SKM-1 (cell line): ENCODE measurements around the gene GNAZ.
"Not testable (repeated sequence)": the region's sequence is repeated elsewhere in the genome, so short reads cannot be mapped to it uniquely, and the experiment has no call there.

Experiments
- DNase-seq: peaks from one replicate; lab custom pipeline; 2025; ENCODE audit not compliant: unreplicated experiment; lab: John Stamatoyannopoulos, UW

Gene GNAZ

GRCh38 chr22:23070418-23071229, at the start of gene GNAZ:
Gene GNAZ, plus strand, starts transcription at chr22:23070519. Its CDS starts 25,177 bp downstream, at chr22:23095696.
- no peak for DNase-seq

GRCh38 chr22:23020659-23021293, 49.5 kb upstream of the GNAZ start:
- DNase-seq, result no peak

- DNase-seq, result not testable (repeated sequence)
These were observed 48.5 kb upstream of the GNAZ start for GRCh38 chr22:23021660-23022353.

GRCh38 chr22:23023294-23023693, 47.0 kb upstream of the GNAZ start:
- no peak for DNase-seq

- DNase-seq, result no peak
These were observed 43.5 kb upstream of the GNAZ start for GRCh38 chr22:23026777-23027176.

GRCh38 chr22:23027849-23028248, 42.5 kb upstream of the GNAZ start:
- not testable (repeated sequence) for DNase-seq

GRCh38 chr22:23029521-23030228, 40.6 kb upstream of the GNAZ start:
- DNase-seq, result no peak

- no peak for DNase-seq
These were observed 38.9 kb upstream of the GNAZ start for GRCh38 chr22:23031381-23031780.

- DNase-seq, result no peak
These were observed 38.5 kb upstream of the GNAZ start for GRCh38 chr22:23031786-23032185.

- DNase-seq, result no peak
These were observed 37.7 kb upstream of the GNAZ start for GRCh38 chr22:23032658-23033057.

GRCh38 chr22:23033116-23033905, 37.0 kb upstream of the GNAZ start:
- DNase-seq, result no peak

GRCh38 chr22:23034621-23035556, 35.4 kb upstream of the GNAZ start:
- no peak for DNase-seq

- no peak for DNase-seq
These were observed 34.6 kb upstream of the GNAZ start for GRCh38 chr22:23035557-23036277.

- peak; percentile 4 for DNase-seq
These were observed 33.5 kb upstream of the GNAZ start for GRCh38 chr22:23036684-23037428.

- peak; percentile 8 for DNase-seq
These were observed 32.6 kb upstream of the GNAZ start for GRCh38 chr22:23037429-23038333.

- DNase-seq, result no peak
These were observed 32.0 kb upstream of the GNAZ start for GRCh38 chr22:23038334-23038642.

- DNase-seq, result no peak
These were observed 31.4 kb upstream of the GNAZ start for GRCh38 chr22:23038902-23039301.
